Vagina (tissue), 2 donors: Measurements from ENCODE around the gene CASZ1. TPM values are rescaled to one million over a fixed set of nuclear protein-coding genes. Genes with fewer than 3 reads are reported as not detected.

Source experiments
- DNase-seq, 2 donors: peaks; one replicate each; pipeline ENCODE4 v3.0.0-alpha.2; 2017; ENCODE audit errors: extremely low spot score in 2 of 2
- H3K27ac ChIP-seq: fragments of 200-600 bp; sonication (generic); one replicate; pipeline ENCODE4 v1.5.1; 2019
- H3K27me3 ChIP-seq: fragments of 200-600 bp; sonication (generic); one replicate; pipeline ENCODE4 v1.5.1; 2019
- H3K36me3 ChIP-seq, 2 donors: fragments of 200-600 bp; sonication (generic); one replicate each; pipeline ENCODE4 v1.5.1; 2017 to 2019
- H3K4me1 ChIP-seq: fragments of 200-600 bp; sonication (generic); one replicate; pipeline ENCODE4 v1.5.1; 2019
- H3K4me3 ChIP-seq, 2 donors: fragments of 200-600 bp; sonication (generic); 1 replicate in 1 of 2; 2 replicates in 1 of 2; pipeline ENCODE4 v1.5.1; 2016 to 2019
- H3K9me3 ChIP-seq: fragments of 200-600 bp; sonication (generic); one replicate; pipeline ENCODE4 v1.5.1; 2019
- POLR2A ChIP-seq, 2 donors: fragments of 450-650 bp; IDR thresholded peaks; one replicate each; pipeline ENCODE4 v1.6.1; 2017; ENCODE audit warnings: antibody characterized with exemption in 2 of 2, mild to moderate bottlenecking in 2 of 2, moderate library complexity in 2 of 2
- POLR2AphosphoS5 ChIP-seq, 2 donors: sonication (generic); formaldehyde crosslinking; IDR thresholded peaks; one replicate each; pipeline ENCODE4 v1.9.0; 2017; ENCODE audit warnings: antibody characterized with exemption in 2 of 2, mild to moderate bottlenecking in 2 of 2, low read depth in 1 of 2; ENCODE audit not compliant: insufficient read depth in 1 of 2
- intact Hi-C: fragments of 100-400 bp; cut with DNase I; formaldehyde crosslinking; loops from one replicate; pipeline ENCODE4 v1.15.1; 2023
- total RNA-seq: library from RNA; depleted of rRNA; stranded (reverse); fragments of >200 nt; gene quantifications from one replicate; pipeline ENCODE4 v1.2.3, GENCODE V29; 2016
- TF ChIP-seq, protein P1 (sequence below), 3 experiments: fragments of 450-650 bp in 2 of 3; fragments of 200-600 bp in 1 of 3; sonication (generic) in 1 of 3; IDR thresholded peaks; one replicate each; pipeline ENCODE4 v1.5.1; 2017 to 2019; ENCODE audit warnings: antibody characterized with exemption in 3 of 3, mild to moderate bottlenecking in 2 of 3, moderate library complexity in 2 of 3

CASZ1 gene
- total RNA-seq, 1 donor from 2014 or later: 30.7 TPM

DNA sequence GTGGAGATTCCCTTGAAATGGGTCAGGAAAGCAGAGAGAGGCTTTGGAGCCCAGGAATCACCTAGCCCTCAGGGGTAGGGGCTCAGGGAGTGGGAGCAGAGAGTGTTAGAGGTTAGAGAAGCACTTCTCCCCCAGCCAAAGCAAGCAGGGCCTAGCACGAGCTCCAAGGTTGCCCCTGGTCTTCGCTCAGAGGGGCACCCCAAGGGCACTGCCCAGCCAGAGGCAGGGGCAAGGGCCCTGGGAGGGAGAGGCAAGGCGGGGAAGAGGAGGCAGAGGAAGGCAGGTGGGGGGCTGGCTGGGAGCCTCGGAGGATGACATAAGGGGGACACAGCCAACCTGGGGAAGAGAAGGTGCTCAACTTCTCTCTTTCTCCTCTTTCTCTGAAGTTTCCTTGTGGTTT is 71.9 kb downstream of the CASZ1 start:
- intact Hi-C loops: no loop called here
- no peaks in the 10 kb centered on the region for H3K9me3 ChIP-seq
- no peaks in the 10 kb centered on the region for H3K36me3 ChIP-seq
- TF ChIP-seq, protein P1, sequence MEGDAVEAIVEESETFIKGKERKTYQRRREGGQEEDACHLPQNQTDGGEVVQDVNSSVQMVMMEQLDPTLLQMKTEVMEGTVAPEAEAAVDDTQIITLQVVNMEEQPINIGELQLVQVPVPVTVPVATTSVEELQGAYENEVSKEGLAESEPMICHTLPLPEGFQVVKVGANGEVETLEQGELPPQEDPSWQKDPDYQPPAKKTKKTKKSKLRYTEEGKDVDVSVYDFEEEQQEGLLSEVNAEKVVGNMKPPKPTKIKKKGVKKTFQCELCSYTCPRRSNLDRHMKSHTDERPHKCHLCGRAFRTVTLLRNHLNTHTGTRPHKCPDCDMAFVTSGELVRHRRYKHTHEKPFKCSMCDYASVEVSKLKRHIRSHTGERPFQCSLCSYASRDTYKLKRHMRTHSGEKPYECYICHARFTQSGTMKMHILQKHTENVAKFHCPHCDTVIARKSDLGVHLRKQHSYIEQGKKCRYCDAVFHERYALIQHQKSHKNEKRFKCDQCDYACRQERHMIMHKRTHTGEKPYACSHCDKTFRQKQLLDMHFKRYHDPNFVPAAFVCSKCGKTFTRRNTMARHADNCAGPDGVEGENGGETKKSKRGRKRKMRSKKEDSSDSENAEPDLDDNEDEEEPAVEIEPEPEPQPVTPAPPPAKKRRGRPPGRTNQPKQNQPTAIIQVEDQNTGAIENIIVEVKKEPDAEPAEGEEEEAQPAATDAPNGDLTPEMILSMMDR (IDR thresholded peaks at IDR 0.05): no peak
- no peak for TF ChIP-seq POLR2AphosphoS5 (IDR thresholded peaks at IDR 0.05; ENCODE audit: insufficient read depth in 1 of 2, low read depth in 1 of 2)
- no peak for TF ChIP-seq POLR2A (IDR thresholded peaks at IDR 0.05)
- peak overlapping the region; percentile 33 for H3K27ac ChIP-seq
- no peaks in the 10 kb centered on the region for H3K27me3 ChIP-seq
- no peak overlapping the region for H3K4me3 ChIP-seq
- DNase-seq: no peak
- peaks cover 32% of the 10 kb centered on the region for H3K4me1 ChIP-seq

- intact Hi-C loops: no loop called here
- Histone ChIP-seq H3K9me3 (no peaks in the 10 kb centered on the region), H3K27ac (peak overlapping the region; percentile 33), H3K27me3 (no peaks in the 10 kb centered on the region), H3K4me1 (peaks cover 32% of the 10 kb centered on the region), H3K36me3 (no peaks in the 10 kb centered on the region), H3K4me3 (no peak overlapping the region)
- TF ChIP-seq, protein P1 (IDR thresholded peaks at IDR 0.05): no peak
- TF ChIP-seq POLR2A (IDR thresholded peaks at IDR 0.05) (no peak), POLR2AphosphoS5 (IDR thresholded peaks at IDR 0.05; ENCODE audit: insufficient read depth in 1 of 2, low read depth in 1 of 2) (no peak)
- no peak for DNase-seq
Measured at GRCh38 chr1:10724052-10724494, 72.4 kb downstream of the CASZ1 start.

DNA sequence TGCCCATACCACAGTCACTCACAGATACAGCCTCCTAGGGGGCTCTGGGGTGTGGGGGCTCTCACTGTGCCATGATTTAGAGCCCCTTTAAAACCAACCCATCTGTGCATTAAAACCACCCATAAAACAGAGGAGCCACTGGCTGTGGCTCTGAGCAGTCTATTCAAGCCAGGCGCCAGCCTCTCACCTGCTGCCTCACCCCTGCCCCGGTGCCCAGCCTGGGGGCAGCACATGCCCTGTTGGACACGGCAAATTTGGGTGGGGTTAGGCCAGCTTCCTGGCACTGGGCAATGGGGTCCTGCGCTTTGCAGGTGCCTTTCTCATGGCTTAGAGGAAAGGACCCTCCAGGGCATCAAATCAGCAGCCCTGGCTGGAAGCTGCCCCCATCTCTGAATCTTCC is 73.1 kb downstream of the CASZ1 start:
- TF ChIP-seq, protein P1 (IDR thresholded peaks at IDR 0.05): no peak
- TF ChIP-seq POLR2A (IDR thresholded peaks at IDR 0.05): no peak
- TF ChIP-seq POLR2AphosphoS5 (IDR thresholded peaks at IDR 0.05; ENCODE audit: insufficient read depth in 1 of 2, low read depth in 1 of 2): no peak
- H3K9me3 ChIP-seq: no peaks in the 10 kb centered on the region
- no peak overlapping the region for H3K4me3 ChIP-seq
- H3K4me1 ChIP-seq: peaks cover 32% of the 10 kb centered on the region
- no peaks in the 10 kb centered on the region for H3K36me3 ChIP-seq
- no peak overlapping the region for H3K27ac ChIP-seq
- intact Hi-C loops: no loop called here
- no peak for DNase-seq
- no peaks in the 10 kb centered on the region for H3K27me3 ChIP-seq

GRCh38 chr1:10722803-10723202 is 73.6 kb downstream of the CASZ1 start:
- no peak overlapping the region for H3K4me3 ChIP-seq
- no peaks in the 10 kb centered on the region for H3K36me3 ChIP-seq
- intact Hi-C loops: no loop called here
- no peak for DNase-seq
- no peaks in the 10 kb centered on the region for H3K27me3 ChIP-seq
- no peak overlapping the region for H3K27ac ChIP-seq
- H3K4me1 ChIP-seq: peaks cover 35% of the 10 kb centered on the region
- TF ChIP-seq, protein P1 (IDR thresholded peaks at IDR 0.05): no peak
- TF ChIP-seq POLR2A (IDR thresholded peaks at IDR 0.05) (no peak), POLR2AphosphoS5 (IDR thresholded peaks at IDR 0.05; ENCODE audit: insufficient read depth in 1 of 2, low read depth in 1 of 2) (no peak)
- H3K9me3 ChIP-seq: no peaks in the 10 kb centered on the region

DNA sequence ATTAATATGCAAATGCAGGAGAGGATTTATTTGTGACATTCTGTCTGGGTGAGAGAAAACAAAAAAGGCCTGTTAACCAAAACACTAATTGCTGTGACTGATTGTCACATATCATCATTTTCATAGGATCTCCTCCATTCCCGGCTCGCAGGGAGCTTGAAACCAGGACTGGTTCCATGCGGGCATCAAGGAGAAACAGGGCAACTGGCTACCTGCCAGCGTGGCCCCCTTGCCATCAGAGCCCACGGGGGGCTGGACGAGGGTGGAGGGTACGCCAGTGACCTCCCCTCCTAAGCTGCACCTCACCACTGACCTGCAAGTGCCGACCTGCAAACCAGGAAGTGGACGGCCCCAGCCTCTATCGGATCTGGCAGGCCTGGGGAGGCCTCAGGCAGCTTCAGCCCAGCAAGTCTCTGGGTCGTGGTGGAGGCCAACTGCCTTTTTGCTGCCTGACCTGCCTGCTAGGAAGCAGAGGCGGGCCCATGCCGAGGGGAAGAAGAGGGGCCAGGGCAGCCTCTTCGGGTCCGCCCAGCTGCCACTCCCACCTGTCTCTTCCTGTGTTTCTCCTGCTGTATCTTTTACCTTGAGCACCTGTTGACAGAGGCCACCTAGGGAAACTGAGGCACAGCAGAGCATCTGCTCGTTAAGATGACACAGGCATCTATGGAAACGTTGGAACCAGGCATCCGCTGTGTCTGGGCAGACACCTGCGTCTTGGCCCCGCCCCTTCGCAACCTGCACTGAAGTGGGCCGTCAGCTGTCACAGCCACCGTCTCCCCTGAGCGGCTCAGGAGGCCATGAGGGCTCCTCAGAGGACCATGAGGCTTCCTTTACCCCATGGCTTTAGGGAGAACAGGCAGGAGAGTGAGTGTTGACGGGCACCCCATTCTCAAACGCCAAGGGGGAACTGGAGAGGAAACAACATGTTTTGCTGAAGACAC is 74.8 kb downstream of the CASZ1 start:
- Histone ChIP-seq H3K36me3 (no peaks in the 10 kb centered on the region), H3K27ac (no peak overlapping the region), H3K27me3 (no peaks in the 10 kb centered on the region), H3K9me3 (no peaks in the 10 kb centered on the region), H3K4me1 (peaks cover 32% of the 10 kb centered on the region), H3K4me3 (no peak overlapping the region)
- no peak for DNase-seq
- intact Hi-C loops: no loop called here
- no peak for TF ChIP-seq POLR2AphosphoS5 (IDR thresholded peaks at IDR 0.05; ENCODE audit: insufficient read depth in 1 of 2, low read depth in 1 of 2)
- TF ChIP-seq POLR2A (IDR thresholded peaks at IDR 0.05): no peak
- TF ChIP-seq, protein P1 (IDR thresholded peaks at IDR 0.05): no peak
